CD14-positive monocyte (primary cell): ENCODE data around the gene PRKRA. TPM values are rescaled to one million over a fixed set of nuclear protein-coding genes. Genes with fewer than 3 reads are reported as not detected.

Source experiments
- DNase-seq, 3 donors: peaks; one replicate each; pipeline ENCODE4 v3.0.0-alpha.2; 2011 to 2022
- H2AFZ ChIP-seq: 2 replicates; pipeline ENCODE4 v1.6.0; 2012; ENCODE audit warnings: mild to moderate bottlenecking, low read depth, low read length, inconsistent platforms; ENCODE audit not compliant: insufficient read depth, poor library complexity, severe bottlenecking
- H3K27ac ChIP-seq, 2 donors: 1 replicate in 1 of 2; 2 replicates in 1 of 2; pipeline ENCODE4 v1.5.1; 2012 to 2013; ENCODE audit warnings: low read length in 2 of 2, control low read depth in 1 of 2, inconsistent platforms in 1 of 2, low read depth in 1 of 2, mild to moderate bottlenecking in 1 of 2
- H3K27me3 ChIP-seq, 2 donors: one replicate each; pipeline versions ENCODE4 v1.6.0 to v1.6.1; 2011 to 2013; ENCODE audit warnings: low read length in 2 of 2; ENCODE audit not compliant: control insufficient read depth in 2 of 2, insufficient read depth in 2 of 2
- H3K36me3 ChIP-seq, 2 donors: replicated peaks in 1 of 2; 1 replicate in 1 of 2; 2 replicates in 1 of 2; pipeline versions ENCODE4 v1.5.1 to v1.6.1; 2012 to 2013; ENCODE audit warnings: low read length in 2 of 2, control low read depth in 1 of 2, inconsistent platforms in 1 of 2, mild to moderate bottlenecking in 1 of 2; ENCODE audit not compliant: insufficient read depth in 2 of 2, control insufficient read depth in 1 of 2
- H3K4me1 ChIP-seq, 2 donors: 1 replicate in 1 of 2; 2 replicates in 1 of 2; pipeline versions ENCODE4 v1.5.1 to v1.6.1; 2012 to 2013; ENCODE audit warnings: low read length in 2 of 2, control low read depth in 1 of 2, inconsistent platforms in 1 of 2, mild to moderate bottlenecking in 1 of 2, moderate library complexity in 1 of 2; ENCODE audit not compliant: insufficient read depth in 2 of 2, control insufficient read depth in 1 of 2
- H3K4me2 ChIP-seq: replicated peaks from 2 replicates; pipeline ENCODE3; 2012; ENCODE audit warnings: low read length, moderate library complexity, mild to moderate bottlenecking; ENCODE audit not compliant: poor library complexity, severe bottlenecking; ENCODE audit errors: extremely low read depth
- H3K4me3 ChIP-seq, 3 experiments: fragments of 200-600 bp in 1 of 3; sonication (generic) in 1 of 3; replicated peaks in 1 of 3; 1 replicate in 2 of 3; 2 replicates in 1 of 3; pipeline ENCODE4 v1.5.1; 2011 to 2013; ENCODE audit warnings: low read length in 3 of 3, mild to moderate bottlenecking in 3 of 3, control low read depth in 2 of 3, low read depth in 2 of 3, inconsistent platforms in 1 of 3, moderate library complexity in 1 of 3
- H3K79me2 ChIP-seq: 2 replicates; pipeline ENCODE4 v1.6.0; 2012; ENCODE audit warnings: mild to moderate bottlenecking, control low read depth, inconsistent platforms, low read length, moderate library complexity; ENCODE audit not compliant: insufficient read depth
- H3K9ac ChIP-seq: 2 replicates; pipeline ENCODE4 v1.6.0; 2017; ENCODE audit warnings: low read length, mild to moderate bottlenecking; ENCODE audit not compliant: insufficient read depth, poor library complexity, severe bottlenecking
- H3K9me3 ChIP-seq, 2 donors: replicated peaks in 1 of 2; 1 replicate in 1 of 2; 2 replicates in 1 of 2; pipeline versions ENCODE4 v1.5.1 to v1.6.1; 2012 to 2013; ENCODE audit warnings: low read length in 2 of 2, control low read depth in 1 of 2; ENCODE audit not compliant: control insufficient read depth in 1 of 2, insufficient read depth in 1 of 2
- H4K20me1 ChIP-seq: 2 replicates; pipeline ENCODE4 v1.6.0; 2012; ENCODE audit warnings: mild to moderate bottlenecking, low read length, control low read depth, moderate library complexity; ENCODE audit not compliant: insufficient read depth
- H3K27ac Mint-ChIP-seq, 7 donors: one replicate each; pipeline ENCODE4 v1.8.0; 2020; ENCODE audit warnings: mild to moderate bottlenecking in 7 of 7, mixed read lengths in 7 of 7, moderate library complexity in 6 of 7, inconsistent platforms in 2 of 7
- H3K27me3 Mint-ChIP-seq, 3 donors: one replicate each; pipeline ENCODE4 v1.8.0; 2021 to 2022; ENCODE audit warnings: low read depth in 3 of 3, mild to moderate bottlenecking in 3 of 3, mixed read lengths in 3 of 3, moderate library complexity in 3 of 3, inconsistent platforms in 1 of 3
- H3K36me3 Mint-ChIP-seq, 2 donors: one replicate each; pipeline ENCODE4 v1.8.0; 2020; ENCODE audit warnings: mixed read lengths in 2 of 2, inconsistent platforms in 1 of 2, mild to moderate bottlenecking in 1 of 2
- H3K4me1 Mint-ChIP-seq: one replicate; pipeline ENCODE4 v1.8.0; 2020; ENCODE audit warnings: mild to moderate bottlenecking, mixed read lengths
- H3K4me3 Mint-ChIP-seq, 2 donors: one replicate each; pipeline ENCODE4 v1.8.0; 2020; ENCODE audit warnings: mild to moderate bottlenecking in 2 of 2, mixed read lengths in 2 of 2, moderate library complexity in 1 of 2
- H3K9me3 Mint-ChIP-seq, 7 donors: one replicate each; pipeline ENCODE4 v1.8.0; 2020 to 2022; ENCODE audit warnings: mixed read lengths in 7 of 7, mild to moderate bottlenecking in 6 of 7, moderate library complexity in 6 of 7, inconsistent platforms in 2 of 7
- WGBS: methylation state at CpG from one replicate; pipeline ENCODE4 v1.1.5; 2013; ENCODE audit warnings: missing lambda C conversion rate; ENCODE audit not compliant: insufficient coverage; 5-methylcytosine and 5-hydroxymethylcytosine counted together
- intact Hi-C, 2 donors: fragments of 100-400 bp; cut with micrococcal nuclease; formaldehyde crosslinking; loops; one replicate each; pipeline versions ENCODE4 v1.15.0 to v1.15.1; 2023
- polyA plus RNA-seq, 3 donors: library from polyadenylated mRNA; depleted of rRNA in 1 of 3; unstranded in 2 of 3; stranded (reverse) in 1 of 3; fragments of 300-500 nt in 2 of 3; fragments of >200 nt in 1 of 3; fragmentation: Illumina TruSeq in 2 of 3; gene quantifications; 1 replicate in 2 of 3; 2 replicates in 1 of 3; pipeline ENCODE4 v1.2.3, GENCODE V29; 2012 to 2021
- TF ChIP-seq, protein P1 (sequence below): fragments of 200-600 bp; IDR thresholded peaks from one replicate; pipeline ENCODE4 v1.8.0; 2022; ENCODE audit warnings: antibody characterized with exemption, mild to moderate bottlenecking

PRKRA gene
- polyA plus RNA-seq, 3 donors: 21.0 to 35.8 (median 35.4) TPM

DNA sequence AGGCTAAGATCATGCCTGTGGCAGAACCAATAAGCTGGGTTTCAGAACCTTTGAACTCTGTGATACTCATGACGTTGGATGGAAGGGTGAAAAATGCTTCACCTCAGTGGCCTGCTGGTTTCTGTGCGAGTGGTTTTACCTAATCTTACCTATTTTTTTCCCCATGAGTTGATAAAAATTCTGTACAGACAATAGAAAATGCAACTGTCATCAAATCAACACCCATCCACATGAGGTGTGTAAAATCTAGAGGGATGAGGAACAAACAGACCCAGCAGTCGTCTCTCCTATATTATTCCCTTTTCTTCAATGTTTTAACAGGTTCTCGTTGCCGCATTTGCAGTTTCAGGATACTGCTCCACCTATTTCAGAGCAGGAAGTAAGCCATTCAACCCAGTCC is 67.3 kb downstream of the PRKRA start:
- H3K4me1 Mint-ChIP-seq: peaks cover 3% of the 10 kb centered on the region
- peaks cover 0 to 3% (median 2%) of the 10 kb centered on the region in 3 donors for H3K27me3 Mint-ChIP-seq
- H3K36me3 ChIP-seq: no peaks in the 10 kb centered on the region
- no peak overlapping the region for H3K9ac ChIP-seq
- H3K4me3 ChIP-seq: no peak overlapping the region
- no peak for DNase-seq
- peaks cover 0 to 2% (median 0%) of the 10 kb centered on the region in 7 donors for H3K9me3 Mint-ChIP-seq
- no peaks in the 10 kb centered on the region for H3K4me1 ChIP-seq
- H3K4me2 ChIP-seq: no peak overlapping the region
- no peak overlapping the region for H3K27ac Mint-ChIP-seq
- TF ChIP-seq, protein P1, sequence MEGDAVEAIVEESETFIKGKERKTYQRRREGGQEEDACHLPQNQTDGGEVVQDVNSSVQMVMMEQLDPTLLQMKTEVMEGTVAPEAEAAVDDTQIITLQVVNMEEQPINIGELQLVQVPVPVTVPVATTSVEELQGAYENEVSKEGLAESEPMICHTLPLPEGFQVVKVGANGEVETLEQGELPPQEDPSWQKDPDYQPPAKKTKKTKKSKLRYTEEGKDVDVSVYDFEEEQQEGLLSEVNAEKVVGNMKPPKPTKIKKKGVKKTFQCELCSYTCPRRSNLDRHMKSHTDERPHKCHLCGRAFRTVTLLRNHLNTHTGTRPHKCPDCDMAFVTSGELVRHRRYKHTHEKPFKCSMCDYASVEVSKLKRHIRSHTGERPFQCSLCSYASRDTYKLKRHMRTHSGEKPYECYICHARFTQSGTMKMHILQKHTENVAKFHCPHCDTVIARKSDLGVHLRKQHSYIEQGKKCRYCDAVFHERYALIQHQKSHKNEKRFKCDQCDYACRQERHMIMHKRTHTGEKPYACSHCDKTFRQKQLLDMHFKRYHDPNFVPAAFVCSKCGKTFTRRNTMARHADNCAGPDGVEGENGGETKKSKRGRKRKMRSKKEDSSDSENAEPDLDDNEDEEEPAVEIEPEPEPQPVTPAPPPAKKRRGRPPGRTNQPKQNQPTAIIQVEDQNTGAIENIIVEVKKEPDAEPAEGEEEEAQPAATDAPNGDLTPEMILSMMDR: no peak
- H3K27ac ChIP-seq: no peak overlapping the region
- no peaks in the 10 kb centered on the region for H3K27me3 ChIP-seq
- no CpG with 5 or more reads among the region's 5 CpGs for WGBS
- intact Hi-C loops: no loop called here
- H3K9me3 ChIP-seq: no peaks in the 10 kb centered on the region
- H3K79me2 ChIP-seq: no peaks in the 10 kb centered on the region
- no peak overlapping the region for H2AFZ ChIP-seq
- H3K4me3 Mint-ChIP-seq: no peak overlapping the region
- no peaks in the 10 kb centered on the region for H3K36me3 Mint-ChIP-seq
- H4K20me1 ChIP-seq: no peaks in the 10 kb centered on the region

Other genes with a start within 250 kb of the PRKRA start
- gene PJVK, start 203 bp upstream of the PRKRA start, polyA plus RNA-seq: 1 to 10 TPM in 1 of 3 donors, not detected in 2; 1.4 TPM
- 1 to 10 TPM in 1 of 3 donors, under 1 TPM in 2; 0.25 to 1.6 (median 0.57) TPM for gene FKBP7, start 27.4 kb upstream of the PRKRA start, polyA plus RNA-seq
- gene PLEKHA3, start 29.3 kb upstream of the PRKRA start, polyA plus RNA-seq: 10 to 100 TPM in 2 of 3 donors, 1 to 10 TPM in 1; 5.3 to 14.1 (median 13.4) TPM